ENCODE results near the gene PRKD2. TPM values are rescaled to one million over a fixed set of nuclear protein-coding genes. Genes with fewer than 3 reads are reported as not detected.
"Not testable (repeated sequence)": the region's sequence is repeated elsewhere in the genome, so short reads cannot be mapped to it uniquely, and the experiment has no call there.

The PRKD2 gene
- total RNA-seq, 1 donor from 2014 or later: 142 TPM

GRCh38 chr19:46713781-46714443 is 3.0 kb downstream of the PRKD2 start:
- DNase-seq (ENCODE audit: extremely low read depth, low read depth, low spot score): no peak

DNA sequence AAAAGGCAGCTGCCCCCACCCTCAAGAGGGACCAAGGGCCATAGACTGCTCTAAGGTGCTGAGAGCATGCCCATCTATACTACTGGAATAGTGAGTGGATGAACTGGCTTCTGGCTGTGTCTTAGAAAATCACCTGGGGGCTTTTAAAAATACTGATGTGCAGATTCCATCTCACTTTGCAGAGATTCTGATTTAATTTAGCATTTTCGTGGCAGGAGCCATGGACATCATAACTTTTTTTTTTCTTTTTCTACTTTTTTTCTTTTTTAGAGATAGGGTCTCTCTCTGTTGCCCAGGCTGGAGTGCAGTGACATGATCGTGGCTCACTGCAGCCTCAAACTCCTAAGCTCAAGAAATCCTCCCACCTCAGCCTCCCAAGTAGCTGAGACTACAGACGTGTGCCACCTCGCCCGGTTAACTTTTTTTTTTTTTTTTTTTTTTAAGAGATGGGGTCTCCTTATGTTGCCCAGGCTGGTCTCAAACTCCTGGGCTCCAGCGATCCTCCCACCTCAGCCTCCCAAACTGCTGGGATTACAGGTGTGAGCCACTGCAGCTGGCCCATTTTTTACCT is 4.1 kb downstream of the PRKD2 start:
- DNase-seq (ENCODE audit: extremely low read depth, low read depth, low spot score): not testable (repeated sequence)

- no peak for DNase-seq (ENCODE audit: extremely low read depth, low read depth, low spot score)
These were observed 6.2 kb downstream of the PRKD2 start for GRCh38 chr19:46710687-46711086.

DNA sequence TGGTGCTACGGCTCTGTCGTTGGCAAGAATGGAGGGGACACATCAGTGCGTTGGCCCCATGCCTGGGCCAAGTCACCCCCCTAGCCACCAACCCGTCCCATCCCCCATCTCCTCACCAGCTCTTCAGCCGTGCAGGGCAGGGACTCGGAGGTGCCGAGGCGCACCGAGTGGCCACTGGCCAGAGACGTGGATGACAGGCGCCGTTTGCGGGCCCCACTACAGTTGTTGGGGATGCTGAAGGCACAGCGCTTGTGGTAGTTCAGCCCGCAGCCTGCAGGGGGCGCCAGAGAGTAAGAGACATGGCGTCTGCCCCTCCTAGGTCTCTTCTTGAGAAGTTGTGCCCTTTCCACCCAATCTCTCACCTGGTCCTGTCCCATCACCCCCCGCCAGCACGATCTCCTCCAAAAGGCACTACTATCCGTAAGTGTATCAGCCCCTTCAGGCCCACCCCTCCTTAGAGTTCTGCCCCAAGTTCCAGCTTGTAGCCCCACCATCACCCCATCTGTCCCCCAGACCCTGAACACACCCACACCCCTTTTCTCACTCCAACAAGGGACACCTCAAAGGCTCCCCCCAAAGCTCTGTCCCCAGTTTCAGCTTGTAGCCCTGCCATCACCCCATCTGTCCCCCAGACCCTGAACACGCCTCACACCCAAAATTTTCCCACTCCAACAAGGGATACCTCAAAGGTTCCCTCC is 12.4 kb downstream of the PRKD2 start:
- no peak for DNase-seq (ENCODE audit: extremely low read depth, low read depth, low spot score)

DNA sequence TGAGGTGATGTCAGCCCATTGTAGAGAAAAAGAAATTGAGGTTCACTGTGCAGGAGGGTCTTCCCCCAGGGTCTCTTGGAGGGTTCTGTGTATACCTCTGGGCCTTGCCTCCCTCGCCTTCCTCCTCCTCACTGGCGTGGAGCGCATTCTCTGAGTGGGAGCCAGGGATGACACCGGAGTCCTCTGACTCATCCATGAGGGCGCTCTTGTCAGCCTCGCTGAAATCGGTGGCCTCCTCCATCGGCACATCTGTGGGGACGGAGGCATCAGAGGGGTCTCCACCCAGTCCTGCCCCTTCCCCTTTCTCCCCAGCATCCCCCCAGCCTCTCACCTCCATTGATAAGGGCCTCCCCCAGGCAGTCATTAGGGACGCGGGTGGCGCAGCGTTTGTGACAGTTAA is 16.2 kb downstream of the PRKD2 start:
- no peak for DNase-seq (ENCODE audit: extremely low read depth, low read depth, low spot score)

DNA sequence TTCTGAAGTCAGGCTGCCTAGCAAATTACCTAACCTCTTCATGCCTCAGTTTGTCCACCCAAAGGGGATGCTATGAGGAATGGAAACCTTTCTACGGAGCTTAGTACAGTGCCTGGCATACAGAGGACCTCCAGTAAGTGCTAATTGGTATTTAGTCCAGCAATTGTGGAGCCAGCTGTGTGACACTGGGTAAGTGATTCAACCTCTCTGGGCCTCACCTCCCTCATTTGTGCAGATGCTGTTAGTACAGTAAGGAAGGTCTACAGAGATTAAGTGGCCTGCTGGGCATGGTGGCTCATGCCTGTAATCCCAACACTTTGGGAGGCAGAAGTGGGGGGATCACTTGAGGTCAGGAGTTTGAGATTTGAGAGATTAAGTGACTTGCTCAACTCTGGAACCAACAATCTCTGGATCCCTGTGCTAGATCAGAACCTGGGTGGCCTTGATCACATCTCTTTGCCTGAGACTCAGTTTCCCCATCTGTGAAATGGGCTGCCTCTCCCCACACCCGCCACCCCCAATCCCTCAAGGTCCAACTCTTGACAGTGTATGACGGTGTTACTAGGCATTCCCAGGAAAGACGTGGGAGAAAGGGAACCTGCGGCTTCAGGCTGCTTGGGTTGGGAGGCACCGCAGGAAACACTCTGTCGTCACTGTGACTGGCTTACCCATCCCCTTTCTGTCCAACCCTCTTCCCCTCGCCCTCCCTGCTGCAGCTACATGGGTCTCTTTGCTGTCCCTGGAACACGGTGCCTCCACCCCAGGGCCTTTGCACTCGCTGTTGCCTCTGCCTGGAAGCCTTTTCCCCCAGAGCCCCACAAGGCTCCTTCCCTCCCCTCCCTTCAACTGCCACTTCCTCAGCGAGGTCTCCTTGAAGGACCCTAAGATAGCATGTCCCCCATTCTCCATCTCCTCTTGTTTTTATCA is 18.3 kb downstream of the PRKD2 start:
- no peak for DNase-seq (ENCODE audit: extremely low read depth, low read depth, low spot score)

DNA sequence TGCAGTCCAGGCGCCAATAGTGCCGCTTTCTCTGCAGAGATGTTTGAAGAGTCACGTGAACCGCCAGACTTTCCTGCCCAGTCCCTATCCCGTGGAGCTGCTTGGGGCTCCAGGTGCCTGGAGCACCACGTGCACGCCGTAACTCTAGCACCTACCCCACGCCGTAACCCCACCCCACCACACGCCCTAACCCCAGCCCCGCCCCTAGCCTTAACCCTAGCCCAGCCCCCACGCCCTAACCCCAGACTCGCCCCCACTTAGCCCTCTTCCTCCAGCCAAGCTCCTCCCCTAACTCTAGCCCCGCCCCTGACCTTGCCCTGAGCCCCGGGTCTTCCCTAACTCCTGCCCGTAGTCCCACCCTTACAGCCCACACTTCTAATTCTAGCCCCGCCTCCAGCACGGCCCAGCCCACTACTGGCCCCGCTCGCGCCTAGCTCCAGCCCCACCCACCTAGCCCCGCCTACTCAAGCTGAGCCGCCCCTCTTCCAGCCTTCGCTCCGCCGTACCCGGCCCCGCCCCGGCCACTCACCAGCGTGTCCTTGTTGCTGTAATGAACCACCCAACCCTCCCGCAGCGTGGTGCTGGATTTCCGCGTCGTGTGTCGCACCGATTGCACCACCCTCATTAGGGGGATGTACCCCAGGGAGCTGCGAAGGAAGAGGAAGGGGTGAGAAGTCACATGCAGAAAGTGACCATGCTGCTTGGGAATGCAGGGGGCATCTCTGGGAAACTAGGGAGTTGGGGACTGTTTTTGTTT is 19.5 kb downstream of the PRKD2 start:
- no peak for DNase-seq (ENCODE audit: extremely low read depth, low read depth, low spot score)

DNA sequence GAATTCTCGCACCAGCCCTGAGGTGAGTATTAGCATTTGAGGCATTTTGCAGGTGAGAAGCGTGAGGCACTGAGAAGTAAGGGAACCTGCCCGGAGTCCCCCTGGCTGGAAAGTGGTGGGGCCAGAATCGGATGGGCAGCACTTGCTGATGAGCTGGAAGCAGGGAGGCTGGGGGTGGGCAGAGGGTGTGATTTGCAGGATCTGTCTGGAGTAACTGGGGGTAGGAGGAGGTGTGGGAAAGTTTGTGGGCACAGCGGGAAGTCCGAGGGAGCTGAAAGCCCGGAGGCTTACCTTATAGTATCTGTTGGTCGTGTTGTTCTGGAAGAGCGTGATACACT is 20.1 kb downstream of the PRKD2 start:
- DNase-seq (ENCODE audit: extremely low read depth, low read depth, low spot score): no peak

- DNase-seq (ENCODE audit: extremely low read depth, low read depth, low spot score): no peak
These were observed 20.9 kb downstream of the PRKD2 start for GRCh38 chr19:46696052-46696451.

GRCh38 chr19:46693760-46694159 is 23.2 kb downstream of the PRKD2 start:
- no peak for DNase-seq (ENCODE audit: extremely low read depth, low read depth, low spot score)

GRCh38 chr19:46692918-46693722 is 23.8 kb downstream of the PRKD2 start:
- DNase-seq (ENCODE audit: extremely low read depth, low read depth, low spot score): no peak

DNA sequence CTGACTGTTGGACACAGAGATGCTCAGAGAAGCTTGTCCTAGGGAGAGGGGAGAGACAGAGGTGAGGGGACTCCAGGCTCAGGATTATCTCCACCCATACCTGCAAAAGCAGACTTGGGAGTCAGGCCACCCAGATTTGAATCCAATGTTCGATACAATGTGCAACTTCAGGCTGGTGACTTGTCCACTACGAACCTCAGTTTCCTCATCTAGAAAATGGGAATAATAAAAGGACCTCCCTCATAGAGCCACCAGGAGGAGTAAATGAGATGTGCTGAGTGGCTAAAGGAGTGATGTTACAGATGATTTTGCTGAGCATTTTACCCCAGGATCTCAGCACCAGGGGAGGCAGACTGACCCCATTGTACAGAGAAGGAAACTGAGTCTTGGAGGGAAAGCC is 25.0 kb downstream of the PRKD2 start:
- DNase-seq (ENCODE audit: extremely low read depth, low read depth, low spot score): no peak

- no peak for DNase-seq (ENCODE audit: extremely low read depth, low read depth, low spot score)
These were observed 25.8 kb downstream of the PRKD2 start for GRCh38 chr19:46691104-46691503.

DNA sequence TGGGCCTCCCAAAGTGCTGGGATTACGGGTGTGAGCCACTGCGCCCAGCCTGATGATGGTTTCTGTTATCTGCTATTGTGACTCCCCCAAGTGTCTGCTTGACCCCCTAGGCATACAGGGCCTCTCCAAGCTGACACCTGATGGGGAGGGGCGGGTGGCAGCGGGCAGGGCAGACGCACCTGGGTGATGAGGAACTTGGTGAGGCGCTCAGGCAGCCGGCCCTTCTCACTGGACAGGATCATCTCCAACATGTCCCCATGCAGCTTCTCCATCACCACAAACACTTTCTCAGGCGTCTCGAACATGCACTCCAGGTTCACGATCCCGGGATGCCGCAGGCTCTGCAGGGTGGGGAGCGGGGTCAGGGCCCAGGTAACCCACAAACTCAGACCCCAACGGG is 27.6 kb downstream of the PRKD2 start:
- DNase-seq (ENCODE audit: extremely low read depth, low read depth, low spot score): no peak

GRCh38 chr19:46687438-46688145 is 29.3 kb downstream of the PRKD2 start:
- DNase-seq (ENCODE audit: extremely low read depth, low read depth, low spot score): no peak

DNA sequence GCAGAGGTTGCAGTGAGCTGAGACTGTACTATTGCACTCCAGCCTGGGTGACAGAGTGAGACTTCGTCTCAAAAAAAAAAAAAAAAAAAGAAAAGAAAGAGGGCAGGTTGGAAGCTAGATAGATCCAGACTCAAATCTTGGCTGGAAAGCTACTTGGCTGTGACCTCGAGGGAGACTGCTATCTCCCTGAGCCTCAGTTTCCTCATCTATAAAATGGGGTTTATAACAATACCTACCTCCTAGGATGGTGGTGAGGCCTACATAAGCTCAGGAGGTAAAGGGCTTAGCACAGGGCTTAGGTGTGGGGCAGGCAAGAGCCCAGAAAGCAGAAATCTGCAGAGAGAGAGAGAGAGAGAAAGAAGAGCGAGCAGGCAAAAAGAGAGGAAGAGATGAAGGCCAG is 31.7 kb downstream of the PRKD2 start:
- DNase-seq (ENCODE audit: extremely low read depth, low read depth, low spot score): no peak

DNA sequence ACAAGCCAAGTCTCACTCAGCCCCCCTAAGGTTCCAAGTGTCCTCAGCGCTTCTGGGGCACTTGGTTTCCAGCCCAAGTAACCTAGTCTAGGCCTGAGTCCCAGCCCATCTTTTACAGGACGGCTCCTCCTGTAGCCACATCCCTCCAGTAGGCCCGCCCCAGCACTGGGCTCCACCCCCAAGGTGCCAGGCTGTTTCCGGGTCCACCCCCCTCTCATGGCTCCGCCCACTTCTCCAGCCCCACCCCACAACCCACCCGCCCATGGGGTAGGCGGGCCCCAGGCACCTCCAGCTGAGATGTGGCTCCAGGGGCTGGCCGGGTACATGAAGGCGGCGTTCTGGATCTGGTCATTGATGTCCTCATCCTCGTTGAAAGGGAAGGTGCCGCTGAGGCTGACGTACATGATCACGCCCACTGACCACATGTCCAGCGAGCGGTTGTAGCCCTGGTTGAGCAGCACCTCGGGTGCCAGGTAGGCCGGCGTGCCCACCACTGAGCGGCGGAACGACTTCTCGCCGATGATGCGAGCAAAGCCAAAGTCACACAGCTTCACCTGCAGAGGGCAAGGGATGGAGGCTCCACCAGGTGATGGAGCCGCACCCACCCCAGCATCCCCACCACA is 38.7 kb downstream of the PRKD2 start:
- DNase-seq (ENCODE audit: extremely low read depth, low read depth, low spot score): no peak

DNA sequence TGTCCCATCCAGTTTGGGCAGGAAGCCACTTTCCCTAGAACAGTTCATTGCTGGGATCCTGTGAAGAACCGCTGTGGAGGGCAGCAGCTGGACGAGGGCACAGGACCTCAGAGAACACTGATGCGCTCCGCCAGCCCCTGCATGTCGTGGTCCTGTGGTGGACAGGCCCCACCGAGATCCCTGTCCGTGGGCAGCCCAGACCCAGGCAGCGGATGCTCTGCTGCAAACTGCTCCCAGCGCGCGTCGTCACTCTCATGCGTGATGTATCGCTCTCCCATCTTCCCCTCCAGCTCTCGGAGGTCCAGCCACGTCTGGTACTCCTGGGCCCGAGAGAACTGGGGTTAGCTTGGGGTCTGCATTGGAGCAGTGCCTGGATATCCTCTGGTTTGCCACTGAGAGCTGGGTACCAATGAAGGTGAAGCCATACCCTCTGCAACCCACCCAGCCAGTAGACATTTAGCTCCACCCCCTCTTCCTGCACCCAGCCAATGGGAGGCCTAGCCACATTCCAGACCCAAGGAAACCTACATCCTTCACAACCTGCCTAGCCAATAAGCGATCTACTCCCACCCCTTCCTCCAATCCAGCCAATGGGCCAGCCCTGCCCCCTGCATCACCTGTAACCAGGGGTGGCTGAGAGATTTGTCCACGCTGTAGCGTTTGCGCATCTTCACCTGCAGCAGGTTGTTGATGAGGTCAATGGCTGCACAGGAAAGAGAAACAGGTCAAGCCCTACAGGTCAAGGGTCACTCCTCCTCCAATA is 42.3 kb downstream of the PRKD2 start:
- no peak for DNase-seq (ENCODE audit: extremely low read depth, low read depth, low spot score)

All from glomerular endothelial cell (primary cell).